ENCODE measurements around the gene SLC1A2. TPM values are rescaled to one million over a fixed set of nuclear protein-coding genes. Genes with fewer than 3 reads are reported as not detected.
A peak's percentile ranks its signal among the peaks of the same experiment; 100 is the strongest.

SLC1A2 gene
- total and polyA plus RNA-seq, 2 of the 4 experiments (the other 2 are of a cell fraction), result 0.15 to 0.54 TPM

- H3K56ac ChIP-seq (ENCODE audit: extremely low read depth, insufficient read depth, low read length), result no peak overlapping the region
- H4K8ac ChIP-seq (ENCODE audit: low read depth in 2 of 2, low read length in 2 of 2), result no peak overlapping the region
- H3K27me3 ChIP-seq (ENCODE audit: control insufficient read depth, insufficient read depth, low read length), result no peaks in the 10 kb centered on the region
- H3K27ac ChIP-seq (ENCODE audit: insufficient read depth, low read length), result no peak overlapping the region
- no peaks in the 10 kb centered on the region for H3K79me1 ChIP-seq (ENCODE audit: low read depth in 1 of 2, low read length in 2 of 2)
- H3K4me2 ChIP-seq (ENCODE audit: low read depth, low read length), result no peak overlapping the region
- dilution Hi-C loops (cut with HindIII; ENCODE audit: low sequenced_read_pairs, unreplicated experiment), result no loop called here
- in situ Hi-C loops (cut with MboI; ENCODE audit: low sequenced_read_pairs), result no loop called here
- no peak for DNase-seq
- H4K5ac ChIP-seq (ENCODE audit: low read depth, low read length), result no peak overlapping the region
- no peak for TF ChIP-seq CHD1 (IDR thresholded peaks at IDR 0.05; ENCODE audit: low read depth, low read length)
- no peak for TF ChIP-seq USF2 (IDR thresholded peaks at IDR 0.05; ENCODE audit: low read depth, low read length)
- no peak for TF ChIP-seq FOS (IDR thresholded peaks at IDR 0.05; ENCODE audit: low read depth, low read length)
- no peak for TF ChIP-seq RFX5 (IDR thresholded peaks at IDR 0.05; ENCODE audit: low read depth, low read length)
- TF ChIP-seq SMC3 (IDR thresholded peaks at IDR 0.05; ENCODE audit: low read depth, low read length), result no peak
- TF ChIP-seq NFE2L2 (IDR thresholded peaks at IDR 0.05; ENCODE audit: low read depth, low read length), result no peak
- no peak for TF ChIP-seq POLR2A (IDR thresholded peaks at IDR 0.05; ENCODE audit: low read depth, low read length)
- no peak for TF ChIP-seq RAD21 (IDR thresholded peaks at IDR 0.05; ENCODE audit: low read length)
- TF ChIP-seq MXI1 (IDR thresholded peaks at IDR 0.05; ENCODE audit: borderline replicate concordance, low read depth, low read length), result no peak
- TF ChIP-seq CEBPB (IDR thresholded peaks at IDR 0.05; ENCODE audit: low read depth, low read length), result no peak
- TF ChIP-seq MAZ (IDR thresholded peaks at IDR 0.05; ENCODE audit: borderline replicate concordance, low read depth, low read length), result no peak
- H3K9me1 ChIP-seq (ENCODE audit: insufficient read depth, low read length), result peaks cover 3% of the 10 kb centered on the region
- intact Hi-C loops (cut with micrococcal nuclease), result no loop called here
- no peak overlapping the region for H2BK20ac ChIP-seq (ENCODE audit: low read depth, low read length)
- no peak overlapping the region for H3K23ac ChIP-seq (ENCODE audit: low read depth, low read length)
- ChIA-PET CTCF (no interaction called here), POLR2A (ENCODE audit: unreplicated experiment) (no interaction called here)
- no peak for ATAC-seq (ENCODE audit: low read depth)
- H3K4me1 ChIP-seq (ENCODE audit: control insufficient read depth, insufficient read depth, low read length), result peaks cover 9% of the 10 kb centered on the region; the same call in 1 of the 2 replicates
- no peak overlapping the region for H3K14ac ChIP-seq (replicated peaks; ENCODE audit: low read depth, low read length)
- 92% methylated on average over 2 of the region's 5 CpGs; no CpG with 5 or more reads in 1 of the 2 experiments for whole genome bisulfite sequencing, 2 experiments (ENCODE audit: extremely low coverage in 2 of 2, insufficient read length in 1 of 2)
- H3K9me3 ChIP-seq (ENCODE audit: control insufficient read depth, insufficient read depth, low read length), result no peaks in the 10 kb centered on the region
- H3K36me3 ChIP-seq (ENCODE audit: control insufficient read depth, insufficient read depth, low read length), result no peaks in the 10 kb centered on the region
- no peak overlapping the region for H3K18ac ChIP-seq (ENCODE audit: low read depth, low read length)
- H3K4ac ChIP-seq (ENCODE audit: low read depth, low read length), result no peak overlapping the region; the same call in 1 of the 2 replicates
- H3K9ac ChIP-seq (ENCODE audit: low read depth, low read length), result no peak overlapping the region
- H2AK9ac ChIP-seq (replicated peaks; ENCODE audit: low read depth, low read length, poor library complexity), result no peak overlapping the region
- no peak overlapping the region for H2BK5ac ChIP-seq (ENCODE audit: low read depth, low read length, poor library complexity, severe bottlenecking)
- H3K4me3 ChIP-seq (ENCODE audit: insufficient read depth, low read depth, low read length), result no peak overlapping the region
- BruUV-seq (replicated peaks), result no TSS peak
- no peak overlapping the region for H4K91ac ChIP-seq (ENCODE audit: insufficient read depth, low read depth, low read length)
- H4K20me1 ChIP-seq (ENCODE audit: insufficient read depth, low read length), result peaks cover 3% of the 10 kb centered on the region; the same call in 1 of the 2 replicates
- peak overlapping the region; percentile 16; the same call in 1 of the 2 replicates for H2AK5ac ChIP-seq (ENCODE audit: low read depth, low read length)
- H2BK15ac ChIP-seq (ENCODE audit: low read depth, low read length), result no peak overlapping the region
- no peak overlapping the region for H2AFZ ChIP-seq (replicated peaks; ENCODE audit: low read length, poor library complexity)
- peak overlapping the region; percentile 17; the same call in 1 of the 2 replicates for H2BK120ac ChIP-seq (ENCODE audit: low read depth, low read length)
Measured at GRCh38 chr11:35334385-35335090, 84.8 kb downstream of the SLC1A2 start.

All from IMR-90 (cell line).